Measurements from ENCODE around the gene HYLS1.

The HYLS1 gene

GRCh38 chr11:125935056-125935455 is 47.6 kb downstream of the HYLS1 start:
- H3K9me3 ChIP-seq (ENCODE audit: control insufficient read depth, insufficient read depth, low read length), result no peaks in the 10 kb centered on the region
- no peaks in the 10 kb centered on the region for H3K36me3 ChIP-seq (ENCODE audit: control insufficient read depth, insufficient read depth, low read length)
- H3K27ac ChIP-seq (ENCODE audit: low read depth, low read length), result no peak overlapping the region
- H3K4me3 ChIP-seq (ENCODE audit: low read depth, low read length), result no peak overlapping the region
- H3K9ac ChIP-seq (ENCODE audit: low read depth, low read length), result no peak overlapping the region
- peaks cover 22% of the 10 kb centered on the region for H3K4me1 ChIP-seq (ENCODE audit: control insufficient read depth, insufficient read depth, low read length)
- H3K27me3 ChIP-seq (ENCODE audit: control insufficient read depth, insufficient read depth, low read length), result no peaks in the 10 kb centered on the region

- no peaks in the 10 kb centered on the region for H3K9me3 ChIP-seq (ENCODE audit: control insufficient read depth, insufficient read depth, low read length)
- no peaks in the 10 kb centered on the region for H3K27me3 ChIP-seq (ENCODE audit: control insufficient read depth, insufficient read depth, low read length)
- no peaks in the 10 kb centered on the region for H3K36me3 ChIP-seq (ENCODE audit: control insufficient read depth, insufficient read depth, low read length)
- H3K4me3 ChIP-seq (ENCODE audit: low read depth, low read length), result no peak overlapping the region
- peaks cover 22% of the 10 kb centered on the region for H3K4me1 ChIP-seq (ENCODE audit: control insufficient read depth, insufficient read depth, low read length)
- no peak overlapping the region for H3K9ac ChIP-seq (ENCODE audit: low read depth, low read length)
- H3K27ac ChIP-seq (ENCODE audit: low read depth, low read length), result no peak overlapping the region
Observed at GRCh38 chr11:125935618-125936199, 48.2 kb downstream of the HYLS1 start.

- H3K36me3 ChIP-seq (ENCODE audit: control insufficient read depth, insufficient read depth, low read length), result no peaks in the 10 kb centered on the region
- no peaks in the 10 kb centered on the region for H3K27me3 ChIP-seq (ENCODE audit: control insufficient read depth, insufficient read depth, low read length)
- H3K9ac ChIP-seq (ENCODE audit: low read depth, low read length), result no peak overlapping the region
- H3K4me3 ChIP-seq (ENCODE audit: low read depth, low read length), result no peak overlapping the region
- H3K9me3 ChIP-seq (ENCODE audit: control insufficient read depth, insufficient read depth, low read length), result no peaks in the 10 kb centered on the region
- no peak overlapping the region for H3K27ac ChIP-seq (ENCODE audit: low read depth, low read length)
- H3K4me1 ChIP-seq (ENCODE audit: control insufficient read depth, insufficient read depth, low read length), result peaks cover 18% of the 10 kb centered on the region
Observed at GRCh38 chr11:125938418-125938817, 51.0 kb downstream of the HYLS1 start.

GRCh38 chr11:125939081-125939521 is 51.6 kb downstream of the HYLS1 start:
- Histone ChIP-seq H3K36me3 (ENCODE audit: control insufficient read depth, insufficient read depth, low read length) (no peaks in the 10 kb centered on the region), H3K4me1 (ENCODE audit: control insufficient read depth, insufficient read depth, low read length) (peaks cover 11% of the 10 kb centered on the region), H3K27me3 (ENCODE audit: control insufficient read depth, insufficient read depth, low read length) (no peaks in the 10 kb centered on the region), H3K4me3 (ENCODE audit: low read depth, low read length) (no peak overlapping the region), H3K9me3 (ENCODE audit: control insufficient read depth, insufficient read depth, low read length) (no peaks in the 10 kb centered on the region), H3K27ac (ENCODE audit: low read depth, low read length) (no peak overlapping the region), H3K9ac (ENCODE audit: low read depth, low read length) (no peak overlapping the region)

GRCh38 chr11:125940145-125940544 is 52.7 kb downstream of the HYLS1 start:
- H3K36me3 ChIP-seq (ENCODE audit: control insufficient read depth, insufficient read depth, low read length), result no peaks in the 10 kb centered on the region
- H3K27me3 ChIP-seq (ENCODE audit: control insufficient read depth, insufficient read depth, low read length), result no peaks in the 10 kb centered on the region
- no peak overlapping the region for H3K4me3 ChIP-seq (ENCODE audit: low read depth, low read length)

GRCh38 chr11:125941267-125941618 is 53.8 kb downstream of the HYLS1 start:
- Histone ChIP-seq H3K9ac (ENCODE audit: low read depth, low read length) (no peak overlapping the region), H3K4me3 (ENCODE audit: low read depth, low read length) (no peak overlapping the region)

More at GRCh38 chr11:125940145-125940544, 52.7 kb downstream of the HYLS1 start:
- H3K4me1 ChIP-seq (ENCODE audit: control insufficient read depth, insufficient read depth, low read length), result peaks cover 10% of the 10 kb centered on the region
- H3K27ac ChIP-seq (ENCODE audit: low read depth, low read length), result no peak overlapping the region
- no peak overlapping the region for H3K9ac ChIP-seq (ENCODE audit: low read depth, low read length)
- no peaks in the 10 kb centered on the region for H3K9me3 ChIP-seq (ENCODE audit: control insufficient read depth, insufficient read depth, low read length)

GRCh38 chr11:125941619-125942611 is 54.4 kb downstream of the HYLS1 start:
- Histone ChIP-seq H3K4me3 (ENCODE audit: low read depth, low read length) (no peak overlapping the region), H3K9ac (ENCODE audit: low read depth, low read length) (no peak overlapping the region), H3K36me3 (ENCODE audit: control insufficient read depth, insufficient read depth, low read length) (no peaks in the 10 kb centered on the region), H3K27ac (ENCODE audit: low read depth, low read length) (no peak overlapping the region), H3K9me3 (ENCODE audit: control insufficient read depth, insufficient read depth, low read length) (no peaks in the 10 kb centered on the region), H3K27me3 (ENCODE audit: control insufficient read depth, insufficient read depth, low read length) (no peaks in the 10 kb centered on the region), H3K4me1 (ENCODE audit: control insufficient read depth, insufficient read depth, low read length) (peaks cover 10% of the 10 kb centered on the region)

More at GRCh38 chr11:125941267-125941618, 53.8 kb downstream of the HYLS1 start:
- H3K36me3 ChIP-seq (ENCODE audit: control insufficient read depth, insufficient read depth, low read length), result no peaks in the 10 kb centered on the region
- H3K27ac ChIP-seq (ENCODE audit: low read depth, low read length), result no peak overlapping the region
- H3K9me3 ChIP-seq (ENCODE audit: control insufficient read depth, insufficient read depth, low read length), result no peaks in the 10 kb centered on the region
- H3K27me3 ChIP-seq (ENCODE audit: control insufficient read depth, insufficient read depth, low read length), result no peaks in the 10 kb centered on the region
- peaks cover 10% of the 10 kb centered on the region for H3K4me1 ChIP-seq (ENCODE audit: control insufficient read depth, insufficient read depth, low read length)

- Histone ChIP-seq H3K27ac (ENCODE audit: low read depth, low read length) (no peak overlapping the region), H3K9ac (ENCODE audit: low read depth, low read length) (no peak overlapping the region), H3K9me3 (ENCODE audit: control insufficient read depth, insufficient read depth, low read length) (no peaks in the 10 kb centered on the region), H3K36me3 (ENCODE audit: control insufficient read depth, insufficient read depth, low read length) (no peaks in the 10 kb centered on the region), H3K4me1 (ENCODE audit: control insufficient read depth, insufficient read depth, low read length) (peaks cover 10% of the 10 kb centered on the region), H3K4me3 (ENCODE audit: low read depth, low read length) (no peak overlapping the region), H3K27me3 (ENCODE audit: control insufficient read depth, insufficient read depth, low read length) (no peaks in the 10 kb centered on the region)
Observed at GRCh38 chr11:125942771-125943428, 55.4 kb downstream of the HYLS1 start.

GRCh38 chr11:125943661-125944349 is 56.3 kb downstream of the HYLS1 start:
- H3K36me3 ChIP-seq (ENCODE audit: control insufficient read depth, insufficient read depth, low read length), result no peaks in the 10 kb centered on the region
- no peaks in the 10 kb centered on the region for H3K27me3 ChIP-seq (ENCODE audit: control insufficient read depth, insufficient read depth, low read length)
- no peak overlapping the region for H3K27ac ChIP-seq (ENCODE audit: low read depth, low read length)
- H3K4me3 ChIP-seq (ENCODE audit: low read depth, low read length), result no peak overlapping the region
- peaks cover 10% of the 10 kb centered on the region for H3K4me1 ChIP-seq (ENCODE audit: control insufficient read depth, insufficient read depth, low read length)
- H3K9me3 ChIP-seq (ENCODE audit: control insufficient read depth, insufficient read depth, low read length), result no peaks in the 10 kb centered on the region
- H3K9ac ChIP-seq (ENCODE audit: low read depth, low read length), result no peak overlapping the region

GRCh38 chr11:125944350-125945010 is 57.0 kb downstream of the HYLS1 start:
- no peaks in the 10 kb centered on the region for H3K27me3 ChIP-seq (ENCODE audit: control insufficient read depth, insufficient read depth, low read length)
- no peak overlapping the region for H3K4me3 ChIP-seq (ENCODE audit: low read depth, low read length)
- peaks cover 10% of the 10 kb centered on the region for H3K4me1 ChIP-seq (ENCODE audit: control insufficient read depth, insufficient read depth, low read length)
- no peaks in the 10 kb centered on the region for H3K36me3 ChIP-seq (ENCODE audit: control insufficient read depth, insufficient read depth, low read length)
- H3K27ac ChIP-seq (ENCODE audit: low read depth, low read length), result no peak overlapping the region
- no peaks in the 10 kb centered on the region for H3K9me3 ChIP-seq (ENCODE audit: control insufficient read depth, insufficient read depth, low read length)
- no peak overlapping the region for H3K9ac ChIP-seq (ENCODE audit: low read depth, low read length)

All from HUES48 (cell line).